Ovary (tissue), 9 donors: ENCODE data around the gene NFKB2. TPM values are rescaled to one million over a fixed set of nuclear protein-coding genes. Genes with fewer than 3 reads are reported as not detected.

Experiments used
- DNase-seq, 5 donors: peaks; one replicate each; pipeline ENCODE4 v3.0.0-alpha.2; 2019 to 2020
- H3K27ac ChIP-seq, 2 donors: fragments of 200-600 bp; one replicate each; pipeline versions ENCODE4 v1.5.1 to v1.8.0; 2019 to 2022
- H3K27me3 ChIP-seq: fragments of 200-600 bp; one replicate; pipeline ENCODE4 v1.8.0; 2022
- H3K36me3 ChIP-seq: fragments of 200-600 bp; sonication (generic); one replicate; pipeline ENCODE4 v1.5.1; 2019
- H3K4me1 ChIP-seq: one replicate; pipeline ENCODE4 v1.8.1; 2013; ENCODE audit warnings: mild to moderate bottlenecking, moderate library complexity; ENCODE audit not compliant: insufficient read depth
- H3K4me3 ChIP-seq: fragments of 200-600 bp; sonication (generic); one replicate; pipeline ENCODE4 v1.5.1; 2017
- H3K9me3 ChIP-seq, 2 donors: fragments of 200-600 bp in 1 of 2; sonication (generic) in 1 of 2; one replicate each; pipeline versions ENCODE4 v1.5.1 to v1.8.1; 2013 to 2019; ENCODE audit warnings: mild to moderate bottlenecking in 1 of 2, moderate library complexity in 1 of 2
- EP300 ChIP-seq: sonication (generic); formaldehyde crosslinking; IDR thresholded peaks from one replicate; pipeline ENCODE4 v1.6.1; 2017; ENCODE audit warnings: antibody characterized with exemption
- POLR2A ChIP-seq: fragments of 450-650 bp; IDR thresholded peaks from one replicate; pipeline ENCODE4 v1.6.1; 2017; ENCODE audit warnings: antibody characterized with exemption, mild to moderate bottlenecking, moderate library complexity
- WGBS, 3 donors: extraction: QIAGEN DNeasy Blood & Tissue Kit in 1 of 3; methylation state at CpG; one replicate each; pipeline versions ENCODE4 v1.1.5 to v1.1.7; 2013 to 2017; 5-methylcytosine and 5-hydroxymethylcytosine counted together
- intact Hi-C, 4 donors: fragments of 100-400 bp; cut with DNase I; formaldehyde crosslinking; loops; one replicate each; pipeline versions ENCODE4 v1.11.0 to v1.15.1; 2022 to 2023
- polyA plus RNA-seq, 2 donors: library from polyadenylated mRNA; stranded (reverse); fragments of 200-250 nt in 1 of 2; fragments of 350-450 nt in 1 of 2; fragmentation: Illumina TruSeq in 1 of 2; extraction: RNeasy Lipid Tissue Mini Kit (QIAGEN cat#74804) in 1 of 2; gene quantifications; one replicate each; pipeline ENCODE4 v1.2.3, GENCODE V29; 2013 to 2014
- total RNA-seq, 7 donors: library from RNA; depleted of rRNA in 2 of 7; stranded (reverse); fragments of >200 nt in 2 of 7; fragmentation: NEBNext Ultra II Directional in 3 of 7; extraction: Animal tissue kit (Norgen Biotek cat#: 25700) in 3 of 7; gene quantifications; one replicate each; pipeline versions ENCODE4 v1.1.0 to v1.2.4, GENCODE V29; 2016 to 2023
- TF ChIP-seq, protein P1 (sequence below), 3 donors: fragments of 450-650 bp in 2 of 3; fragments of 200-600 bp in 1 of 3; IDR thresholded peaks; one replicate each; pipeline versions ENCODE4 v1.5.1 to v1.8.0; 2016 to 2022; ENCODE audit warnings: antibody characterized with exemption in 3 of 3, mild to moderate bottlenecking in 1 of 3
- donor health status: DM: no; HTN: no; CAD: no; lungs with moderate emphysema.
- donor health status: DM: no; HTN: no; CAD: no.
- donor health status: Bipolar disorder and iron deficiency.
- donor health status: DM: yes; HTN: yes; CAD: no.
- donor health status: DM: no; HTN: no; CAD: no.
- donor health status: DM: yes; HTN: yes; CAD: no.

Gene NFKB2
- total and polyA plus RNA-seq, 9 donors = 16.3 to 42.6 (median 32.7) TPM

DNA sequence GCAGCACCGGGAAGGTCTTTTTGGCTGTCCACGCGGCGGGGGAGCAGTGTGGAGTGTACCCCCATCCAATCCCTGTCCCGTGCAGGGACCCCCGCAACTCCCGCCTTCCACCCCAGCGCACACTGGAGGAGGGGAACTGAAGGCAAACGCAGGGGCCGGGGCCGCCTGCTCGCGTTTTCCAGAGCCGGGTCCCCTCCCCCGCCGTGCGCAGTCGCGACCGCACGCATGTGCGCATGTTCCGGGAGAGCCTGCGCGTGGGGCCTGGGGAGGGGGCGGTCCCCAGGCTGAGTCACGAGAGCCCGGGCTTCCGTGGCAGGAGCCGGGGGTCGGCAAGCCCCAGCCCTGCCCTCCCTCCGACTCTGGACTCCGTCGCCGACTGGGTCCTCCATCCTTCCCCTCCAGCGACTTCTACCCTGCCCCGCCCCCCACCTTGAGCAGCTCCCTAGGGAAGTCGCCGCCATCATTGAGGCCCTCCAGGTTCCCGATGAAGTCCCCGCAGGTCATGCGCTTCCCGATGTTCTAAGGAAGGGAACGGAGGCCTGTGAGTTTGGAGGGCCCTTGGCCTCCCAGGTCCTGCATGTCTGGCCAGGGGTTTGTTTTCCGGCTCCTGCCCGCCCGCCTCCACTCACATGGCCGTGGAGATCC lies 15.0 kb downstream of the NFKB2 start:
- H3K9me3 ChIP-seq = no peaks in the 10 kb centered on the region
- H3K4me1 ChIP-seq = peaks cover 5% of the 10 kb centered on the region
- H3K36me3 ChIP-seq = no peaks in the 10 kb centered on the region
- 1 to 2% (median 1%) methylated on average over 46 to 48 of the region's 48 CpGs for WGBS, 3 donors
- H3K27me3 ChIP-seq = no peaks in the 10 kb centered on the region
- TF ChIP-seq, protein P1, sequence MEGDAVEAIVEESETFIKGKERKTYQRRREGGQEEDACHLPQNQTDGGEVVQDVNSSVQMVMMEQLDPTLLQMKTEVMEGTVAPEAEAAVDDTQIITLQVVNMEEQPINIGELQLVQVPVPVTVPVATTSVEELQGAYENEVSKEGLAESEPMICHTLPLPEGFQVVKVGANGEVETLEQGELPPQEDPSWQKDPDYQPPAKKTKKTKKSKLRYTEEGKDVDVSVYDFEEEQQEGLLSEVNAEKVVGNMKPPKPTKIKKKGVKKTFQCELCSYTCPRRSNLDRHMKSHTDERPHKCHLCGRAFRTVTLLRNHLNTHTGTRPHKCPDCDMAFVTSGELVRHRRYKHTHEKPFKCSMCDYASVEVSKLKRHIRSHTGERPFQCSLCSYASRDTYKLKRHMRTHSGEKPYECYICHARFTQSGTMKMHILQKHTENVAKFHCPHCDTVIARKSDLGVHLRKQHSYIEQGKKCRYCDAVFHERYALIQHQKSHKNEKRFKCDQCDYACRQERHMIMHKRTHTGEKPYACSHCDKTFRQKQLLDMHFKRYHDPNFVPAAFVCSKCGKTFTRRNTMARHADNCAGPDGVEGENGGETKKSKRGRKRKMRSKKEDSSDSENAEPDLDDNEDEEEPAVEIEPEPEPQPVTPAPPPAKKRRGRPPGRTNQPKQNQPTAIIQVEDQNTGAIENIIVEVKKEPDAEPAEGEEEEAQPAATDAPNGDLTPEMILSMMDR (IDR thresholded peaks at IDR 0.05) = no peak
- no peak for TF ChIP-seq EP300
- no peak for TF ChIP-seq POLR2A
- intact Hi-C loops = no loop called here
- peak in 3 of 5 donors; percentile 50 to 70 (median 70) for DNase-seq
- no peak overlapping the region for H3K27ac ChIP-seq
- peak overlapping the region; percentile 48 for H3K4me3 ChIP-seq

DNA sequence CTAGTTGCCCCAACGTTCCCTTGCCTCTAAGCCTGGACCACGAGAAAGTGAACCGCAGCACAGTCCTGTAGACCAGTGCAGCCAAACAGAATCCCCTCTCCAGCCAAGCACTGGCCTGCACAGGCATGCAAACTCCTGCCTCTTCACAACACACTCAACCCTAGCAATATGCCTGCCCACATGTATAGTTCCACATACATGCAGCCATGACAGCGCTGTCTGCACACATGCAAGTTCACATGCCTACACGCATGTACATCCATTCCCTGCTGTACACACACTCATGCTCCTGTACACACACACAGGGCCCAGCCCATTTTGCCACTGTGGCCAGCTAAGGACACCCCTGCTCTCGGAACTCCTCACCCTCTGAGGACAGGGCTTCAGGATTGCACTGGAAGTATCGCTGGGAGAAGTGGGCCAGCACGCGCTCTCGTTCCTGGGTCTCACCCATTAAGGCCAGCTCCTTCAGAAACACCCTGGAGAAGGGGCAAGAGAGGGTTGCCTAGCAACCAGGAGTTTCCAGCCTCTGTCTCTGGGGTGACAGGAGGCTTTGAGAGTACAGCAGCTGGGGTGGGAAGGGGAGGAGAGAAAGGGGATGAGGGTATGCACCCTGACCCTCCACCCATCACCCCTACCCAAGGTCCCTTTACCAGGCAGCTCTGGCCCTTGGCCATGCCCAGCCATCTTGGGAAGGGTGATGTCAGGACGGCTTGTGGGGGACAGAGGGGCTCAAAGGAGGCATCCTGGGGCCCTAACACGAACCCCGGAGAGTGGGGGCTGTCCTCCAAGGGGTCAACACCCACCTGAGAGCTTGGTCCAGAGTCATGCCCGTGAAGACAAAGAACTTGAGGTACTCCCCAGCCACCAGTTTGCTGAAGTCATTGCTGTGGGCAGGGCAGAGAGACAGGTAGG lies 16.1 kb downstream of the NFKB2 start:
- no peak overlapping the region for H3K27ac ChIP-seq
- peaks cover 5% of the 10 kb centered on the region for H3K4me1 ChIP-seq
- TF ChIP-seq EP300 (no peak), POLR2A (no peak)
- H3K4me3 ChIP-seq = no peak overlapping the region
- WGBS, 3 donors = 79 to 82% (median 82%) methylated on average over 14 of the region's 14 CpGs
- no peaks in the 10 kb centered on the region for H3K9me3 ChIP-seq
- no peaks in the 10 kb centered on the region for H3K36me3 ChIP-seq
- no peaks in the 10 kb centered on the region for H3K27me3 ChIP-seq
- no peak for DNase-seq
- intact Hi-C loops = no loop called here

DNA sequence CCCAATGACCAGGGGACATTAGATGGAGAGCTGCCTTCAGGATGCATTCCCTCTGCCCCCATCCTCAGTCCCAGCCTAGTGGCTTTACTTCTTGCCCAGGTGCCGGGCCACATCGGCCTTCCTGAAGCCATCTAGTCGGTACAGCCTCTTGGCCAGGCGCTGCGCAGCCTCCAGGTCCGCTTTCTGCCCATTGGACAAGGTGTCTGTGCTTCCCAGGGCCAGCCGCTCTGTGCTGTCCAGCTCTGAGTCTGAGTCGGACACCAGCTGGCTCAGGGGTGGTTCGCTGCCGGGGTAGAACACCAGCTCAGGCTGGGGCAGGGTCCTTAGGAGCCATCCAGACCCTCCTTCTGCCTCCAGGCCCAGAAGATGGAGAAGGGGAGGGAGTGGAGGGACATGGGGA lies 16.8 kb downstream of the NFKB2 start:
- no peaks in the 10 kb centered on the region for H3K36me3 ChIP-seq
- TF ChIP-seq POLR2A (no peak), EP300 (no peak)
- TF ChIP-seq, protein P1 (IDR thresholded peaks at IDR 0.05) = no peak
- no peak overlapping the region for H3K4me3 ChIP-seq
- no peak overlapping the region for H3K27ac ChIP-seq
- intact Hi-C loops = no loop called here
- WGBS, 3 donors = 85 to 86% (median 86%) methylated on average over 10 of the region's 10 CpGs
- DNase-seq = no peak
- no peaks in the 10 kb centered on the region for H3K27me3 ChIP-seq
- peaks cover 5% of the 10 kb centered on the region for H3K4me1 ChIP-seq
- no peaks in the 10 kb centered on the region for H3K9me3 ChIP-seq

DNA sequence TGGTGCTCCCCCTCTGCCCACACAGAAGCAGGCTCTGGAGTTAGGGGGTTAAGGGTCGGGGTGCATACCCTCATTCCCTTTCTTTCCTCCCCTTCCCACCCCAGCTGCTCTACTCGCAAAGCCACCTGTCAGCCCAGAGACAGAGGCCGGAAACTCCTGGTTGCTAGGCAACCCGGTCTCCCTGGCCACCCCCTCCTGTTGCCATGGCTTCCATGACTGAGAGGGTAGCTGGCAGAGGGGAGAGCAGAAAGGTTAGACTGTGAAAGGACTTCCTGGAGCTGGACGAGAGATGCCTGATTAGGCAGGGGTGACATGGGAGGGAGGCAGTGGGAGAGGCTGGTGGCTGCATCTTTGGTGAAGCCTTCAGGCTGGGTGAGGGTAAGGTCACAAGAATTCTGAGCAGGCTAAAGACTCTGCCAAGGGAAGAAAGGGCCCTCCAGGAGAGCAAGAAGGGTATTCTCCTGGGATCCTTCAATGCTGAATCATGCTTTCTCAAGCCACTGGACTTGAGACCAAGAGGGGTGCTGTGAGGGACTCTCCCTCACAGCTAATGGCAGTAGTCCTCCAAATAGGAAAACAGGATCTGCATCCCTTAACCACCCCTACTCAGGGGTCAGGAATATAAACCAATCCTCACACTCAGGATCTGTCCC lies 17.7 kb downstream of the NFKB2 start:
- Histone ChIP-seq H3K27me3 (no peaks in the 10 kb centered on the region), H3K36me3 (no peaks in the 10 kb centered on the region), H3K9me3 (no peaks in the 10 kb centered on the region), H3K4me1 (peaks cover 5% of the 10 kb centered on the region), H3K4me3 (no peak overlapping the region), H3K27ac (no peak overlapping the region)
- DNase-seq = no peak
- WGBS, 3 donors = 6 to 21% (median 13%) methylated on average over 5 of the region's 5 CpGs
- intact Hi-C loops = no loop called here
- TF ChIP-seq, protein P1 (IDR thresholded peaks at IDR 0.05) = no peak
- TF ChIP-seq POLR2A (no peak), EP300 (no peak)
